Breast epithelium (tissue), 3 donors: ENCODE results near the gene NRG3.

ENCODE experiments used
- CTCF ChIP-seq, 3 donors: fragments of 450-650 bp; IDR thresholded peaks; one replicate each; pipeline ENCODE4 v1.5.1; 2016 to 2017; ENCODE audit warnings: antibody characterized with exemption in 3 of 3, mild to moderate bottlenecking in 3 of 3, moderate library complexity in 3 of 3
- POLR2A ChIP-seq: fragments of 450-650 bp; IDR thresholded peaks from one replicate; pipeline ENCODE4 v1.6.1; 2016; ENCODE audit warnings: antibody characterized with exemption, mild to moderate bottlenecking, moderate library complexity
- POLR2AphosphoS5 ChIP-seq, 3 donors: sonication (generic); formaldehyde crosslinking; IDR thresholded peaks; one replicate each; pipeline ENCODE4 v1.6.1; 2017; ENCODE audit warnings: antibody characterized with exemption in 3 of 3

GRCh38 chr10:82249141-82249540 lies 374.1 kb downstream of the NRG3 start:
- no peak for TF ChIP-seq POLR2A
- TF ChIP-seq CTCF (IDR thresholded peaks at IDR 0.05): no peak
- no peak for TF ChIP-seq POLR2AphosphoS5 (IDR thresholded peaks at IDR 0.05)
